Testis (tissue), 3 donors: ENCODE measurements around the gene LFNG. TPM values are rescaled to one million over a fixed set of nuclear protein-coding genes. Genes with fewer than 3 reads are reported as not detected.

Source experiments
- DNase-seq: peaks from one replicate; pipeline ENCODE4 v3.0.0-alpha.2; 2019
- H3K27ac ChIP-seq, 2 donors: fragments of 200-600 bp; sonication (generic); one replicate each; pipeline ENCODE4 v1.5.1; 2019
- H3K27me3 ChIP-seq: fragments of 200-600 bp; sonication (generic); one replicate; pipeline ENCODE4 v1.5.1; 2019
- H3K36me3 ChIP-seq: fragments of 200-600 bp; sonication (generic); one replicate; pipeline ENCODE4 v1.5.1; 2017; ENCODE audit warnings: low read depth; ENCODE audit errors: missing control alignments
- H3K4me1 ChIP-seq: fragments of 200-600 bp; sonication (generic); one replicate; pipeline ENCODE4 v1.5.1; 2019
- H3K4me3 ChIP-seq, 2 donors: fragments of 200-600 bp; sonication (generic); one replicate each; pipeline ENCODE4 v1.5.1; 2017 to 2019
- H3K9me3 ChIP-seq: fragments of 200-600 bp; sonication (generic); one replicate; pipeline ENCODE4 v1.5.1; 2017
- POLR2A ChIP-seq: fragments of 450-650 bp; IDR thresholded peaks from one replicate; pipeline ENCODE4 v1.6.1; 2017; ENCODE audit warnings: antibody characterized with exemption, mild to moderate bottlenecking, moderate library complexity
- WGBS, 2 donors: methylation state at CpG; one replicate each; pipeline ENCODE4 v1.1.5; 2018; 5-methylcytosine and 5-hydroxymethylcytosine counted together
- intact Hi-C: fragments of 100-400 bp; cut with DNase I; formaldehyde crosslinking; loops from one replicate; pipeline ENCODE4 v1.15.1; 2023; ENCODE audit warnings: low total_unique reads
- polyA plus RNA-seq: library from polyadenylated mRNA; stranded (reverse); fragments of 350-450 nt; fragmentation: Illumina TruSeq; extraction: RNeasy Lipid Tissue Mini Kit (QIAGEN cat#74804); gene quantifications from one replicate; pipeline ENCODE4 v1.2.3, GENCODE V29; 2014; ENCODE audit warnings: low read depth, low replicate concordance; ENCODE audit not compliant: insufficient read depth
- total RNA-seq, 2 donors: library from RNA; depleted of rRNA; stranded (reverse); fragments of >200 nt; gene quantifications; one replicate each; pipeline ENCODE4 v1.2.3, GENCODE V29; 2016
- TF ChIP-seq, protein P1 (sequence below), 3 experiments: fragments of 450-650 bp in 2 of 3; fragments of 200-600 bp in 1 of 3; sonication (generic) in 1 of 3; IDR thresholded peaks; one replicate each; pipeline ENCODE4 v1.5.1; 2016 to 2019; ENCODE audit warnings: antibody characterized with exemption in 3 of 3, mild to moderate bottlenecking in 2 of 3, moderate library complexity in 1 of 3

Gene LFNG
- total and polyA plus RNA-seq, 3 donors from 2014 or later: 10.1 to 34.1 (median 18.3) TPM

GRCh38 chr7:2500701-2501100, 18.9 kb upstream of the LFNG start:
- Histone ChIP-seq H3K27me3 (no peaks in the 10 kb centered on the region), H3K4me3 (no peak overlapping the region), H3K36me3 (no peaks in the 10 kb centered on the region), H3K27ac (no peak overlapping the region), H3K4me1 (peaks cover 15% of the 10 kb centered on the region), H3K9me3 (no peaks in the 10 kb centered on the region)
- no peak for DNase-seq
- 94% methylated on average over 7 to 12 of the region's 12 CpGs for WGBS, 2 donors
- intact Hi-C loops: no loop called here
- no peak for TF ChIP-seq POLR2A
- TF ChIP-seq, protein P1, sequence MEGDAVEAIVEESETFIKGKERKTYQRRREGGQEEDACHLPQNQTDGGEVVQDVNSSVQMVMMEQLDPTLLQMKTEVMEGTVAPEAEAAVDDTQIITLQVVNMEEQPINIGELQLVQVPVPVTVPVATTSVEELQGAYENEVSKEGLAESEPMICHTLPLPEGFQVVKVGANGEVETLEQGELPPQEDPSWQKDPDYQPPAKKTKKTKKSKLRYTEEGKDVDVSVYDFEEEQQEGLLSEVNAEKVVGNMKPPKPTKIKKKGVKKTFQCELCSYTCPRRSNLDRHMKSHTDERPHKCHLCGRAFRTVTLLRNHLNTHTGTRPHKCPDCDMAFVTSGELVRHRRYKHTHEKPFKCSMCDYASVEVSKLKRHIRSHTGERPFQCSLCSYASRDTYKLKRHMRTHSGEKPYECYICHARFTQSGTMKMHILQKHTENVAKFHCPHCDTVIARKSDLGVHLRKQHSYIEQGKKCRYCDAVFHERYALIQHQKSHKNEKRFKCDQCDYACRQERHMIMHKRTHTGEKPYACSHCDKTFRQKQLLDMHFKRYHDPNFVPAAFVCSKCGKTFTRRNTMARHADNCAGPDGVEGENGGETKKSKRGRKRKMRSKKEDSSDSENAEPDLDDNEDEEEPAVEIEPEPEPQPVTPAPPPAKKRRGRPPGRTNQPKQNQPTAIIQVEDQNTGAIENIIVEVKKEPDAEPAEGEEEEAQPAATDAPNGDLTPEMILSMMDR (IDR thresholded peaks at IDR 0.05): no peak

DNA sequence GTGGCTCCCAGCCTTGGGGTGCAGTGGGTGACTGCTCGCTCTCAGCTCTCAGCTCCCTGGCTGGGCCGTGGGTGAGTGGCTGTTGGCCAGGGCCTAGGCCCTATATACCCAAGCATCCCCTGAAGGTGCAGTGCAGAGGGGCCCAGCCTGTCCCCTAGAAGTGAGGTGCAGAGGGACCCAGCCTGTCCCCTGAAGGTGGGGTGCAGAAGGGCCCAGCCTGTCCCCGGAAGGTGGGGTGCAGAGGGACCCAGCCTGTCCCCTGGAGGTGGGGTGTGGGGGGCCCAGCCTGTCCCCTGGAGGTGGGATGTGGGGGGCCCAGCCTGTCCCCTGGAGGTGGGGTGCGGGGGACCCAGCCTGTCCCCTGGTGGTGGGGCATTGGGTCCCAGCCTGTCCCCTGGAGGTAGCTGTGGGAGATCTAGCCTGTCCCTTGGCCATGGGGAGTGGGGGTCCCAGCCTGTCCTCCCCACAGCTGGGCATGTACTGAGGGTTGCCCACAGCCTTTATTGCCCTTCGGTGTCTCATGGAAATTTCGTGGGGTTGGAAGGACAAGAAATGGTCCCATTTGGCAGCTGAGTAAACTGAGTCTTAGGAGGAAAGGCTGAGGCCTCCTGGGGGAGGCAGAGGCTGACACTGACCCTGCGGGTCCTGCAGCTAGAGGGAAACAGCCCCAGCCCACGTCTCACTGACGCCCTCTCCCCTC, 17.5 kb upstream of the LFNG start:
- TF ChIP-seq, protein P1 (IDR thresholded peaks at IDR 0.05): no peak
- TF ChIP-seq POLR2A: no peak
- WGBS, 2 donors: 86 to 93% methylated on average over 3 to 9 of the region's 9 CpGs
- H3K4me1 ChIP-seq: peaks cover 15% of the 10 kb centered on the region
- no peak for DNase-seq
- H3K4me3 ChIP-seq: no peak overlapping the region
- H3K27me3 ChIP-seq: no peaks in the 10 kb centered on the region
- H3K9me3 ChIP-seq: no peaks in the 10 kb centered on the region
- H3K27ac ChIP-seq: no peak overlapping the region
- intact Hi-C loops: no loop called here
- H3K36me3 ChIP-seq: no peaks in the 10 kb centered on the region

- Histone ChIP-seq H3K27me3 (no peaks in the 10 kb centered on the region), H3K27ac (no peak overlapping the region), H3K4me3 (no peak overlapping the region), H3K9me3 (no peaks in the 10 kb centered on the region), H3K4me1 (peaks cover 12% of the 10 kb centered on the region), H3K36me3 (no peaks in the 10 kb centered on the region)
- 70 to 82% methylated on average over 2 to 13 of the region's 13 CpGs for WGBS, 2 donors
- intact Hi-C loops: no loop called here
- DNase-seq: no peak
- TF ChIP-seq POLR2A: no peak
- TF ChIP-seq, protein P1 (IDR thresholded peaks at IDR 0.05): no peak
These were observed 17.0 kb upstream of the LFNG start for GRCh38 chr7:2502647-2502966.

GRCh38 chr7:2503056-2503941, 16.3 kb upstream of the LFNG start:
- no peak for DNase-seq
- no peaks in the 10 kb centered on the region for H3K36me3 ChIP-seq
- 43 to 47% methylated on average over 16 to 25 of the region's 25 CpGs for WGBS, 2 donors
- H3K4me3 ChIP-seq: no peak overlapping the region
- intact Hi-C loops: no loop called here
- no peak overlapping the region for H3K27ac ChIP-seq
- TF ChIP-seq POLR2A: no peak
- TF ChIP-seq, protein P1 (IDR thresholded peaks at IDR 0.05): no peak
- H3K4me1 ChIP-seq: peaks cover 6% of the 10 kb centered on the region
- H3K9me3 ChIP-seq: no peaks in the 10 kb centered on the region
- H3K27me3 ChIP-seq: no peaks in the 10 kb centered on the region
